HEK293T (cell line): ENCODE results near the gene SLC35E2B.

Experiments
- CTCF ChIA-PET: fragments of 350-600 bp; formaldehyde crosslinking; extraction: SDS; loops from one replicate; lab custom pipeline; 2021; ENCODE audit warnings: antibody characterized with exemption, inconsistent platforms; lab: Yijun Ruan, JAX
- POLR2A ChIA-PET: fragments of 350-600 bp; formaldehyde crosslinking; extraction: SDS; loops from one replicate; lab custom pipeline; 2020; ENCODE audit warnings: antibody characterized with exemption, inconsistent platforms; lab: Yijun Ruan, JAX
- DNase-seq: peaks from one replicate; pipeline ENCODE4 v3.0.0; 2012; ENCODE audit warnings: mixed read lengths; ENCODE audit errors: extremely low spot score
- ARNT ChIP-seq: fragments of 450-650 bp; IDR thresholded peaks from 2 replicates; pipeline ENCODE4 v1.6.1; 2017; ENCODE audit warnings: mild to moderate bottlenecking
- BHLHE40 ChIP-seq: fragments of 450-650 bp; IDR thresholded peaks from 2 replicates; pipeline ENCODE4 v1.6.1; 2016; ENCODE audit warnings: mild to moderate bottlenecking, moderate library complexity, borderline replicate concordance
- CTBP1 ChIP-seq: fragments of 450-650 bp; IDR thresholded peaks from 2 replicates; pipeline ENCODE4 v1.6.1; 2016; ENCODE audit warnings: borderline replicate concordance
- ELF4 ChIP-seq: fragments of 450-650 bp; IDR thresholded peaks from 2 replicates; pipeline ENCODE4 v1.6.1; 2017; ENCODE audit warnings: antibody characterized with exemption
- FOXA1 ChIP-seq: fragments of 450-650 bp; IDR thresholded peaks from 2 replicates; pipeline ENCODE4 v1.6.1; 2016; ENCODE audit warnings: mild to moderate bottlenecking
- FOXK2 ChIP-seq: fragments of 450-650 bp; IDR thresholded peaks from 2 replicates; pipeline ENCODE4 v1.6.1; 2016; ENCODE audit warnings: mild to moderate bottlenecking
- FOXM1 ChIP-seq: fragments of 450-650 bp; IDR thresholded peaks from 2 replicates; pipeline ENCODE4 v1.6.1; 2017; ENCODE audit warnings: mild to moderate bottlenecking, borderline replicate concordance
- HDGF ChIP-seq: fragments of 450-650 bp; IDR thresholded peaks from 2 replicates; pipeline ENCODE4 v1.6.1; 2017; ENCODE audit warnings: antibody characterized with exemption, borderline replicate concordance
- L3MBTL2 ChIP-seq: fragments of 450-650 bp; conservative IDR thresholded peaks from 2 replicates; pipeline ENCODE4 v1.6.1; 2016; ENCODE audit warnings: mild to moderate bottlenecking
- LEF1 ChIP-seq: fragments of 450-650 bp; IDR thresholded peaks from 2 replicates; pipeline ENCODE4 v1.6.1; 2017; ENCODE audit warnings: mild to moderate bottlenecking, borderline replicate concordance
- NFRKB ChIP-seq: fragments of 450-650 bp; IDR thresholded peaks from 2 replicates; pipeline ENCODE4 v1.6.1; 2016; ENCODE audit warnings: mild to moderate bottlenecking, moderate library complexity
- SP1 ChIP-seq: fragments of 450-650 bp; IDR thresholded peaks from 2 replicates; pipeline ENCODE4 v1.6.1; 2017
- SUZ12 ChIP-seq: fragments of 450-650 bp; IDR thresholded peaks from 2 replicates; pipeline ENCODE4 v1.6.1; 2016; ENCODE audit warnings: mild to moderate bottlenecking
- TARDBP ChIP-seq: fragments of 450-650 bp; IDR thresholded peaks from 2 replicates; pipeline ENCODE4 v1.6.1; 2016
- ZNF384 ChIP-seq: fragments of 450-650 bp; IDR thresholded peaks from 2 replicates; pipeline ENCODE4 v1.6.1; 2016
- TF ChIP-seq, protein P1 (sequence below): fragments of 450-650 bp; IDR thresholded peaks from 2 replicates; pipeline ENCODE4 v1.6.1; 2016

The SLC35E2B gene

DNA sequence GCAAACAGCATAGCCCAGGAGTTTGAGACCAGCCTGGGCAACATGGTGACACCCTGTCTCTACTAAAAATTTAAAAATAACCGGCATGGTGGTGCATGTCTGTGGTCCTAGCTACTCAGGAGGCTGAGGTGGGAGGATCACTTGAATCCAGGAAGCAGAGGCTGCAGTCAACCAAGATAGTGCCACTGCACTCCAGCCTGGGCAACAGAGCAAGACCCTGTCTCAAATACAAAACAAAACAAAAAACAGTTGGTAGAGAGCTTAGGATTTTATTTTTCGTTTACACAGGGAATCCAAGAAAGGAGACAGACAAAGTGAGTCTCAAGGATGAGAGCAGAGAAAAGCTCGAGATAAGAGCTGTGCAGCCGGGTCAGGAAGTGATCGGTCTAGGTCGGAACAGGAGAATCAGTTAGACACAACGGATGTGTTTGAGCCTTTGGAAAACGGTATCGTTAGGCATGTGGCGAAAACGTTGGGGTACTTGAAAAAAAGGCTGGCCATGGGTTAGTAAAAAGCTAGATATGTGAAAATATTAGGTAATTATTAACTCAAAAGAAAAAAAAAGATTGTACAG, 79.0 kb downstream of the SLC35E2B start:
- no peak for TF ChIP-seq HDGF
- no peak for TF ChIP-seq L3MBTL2
- TF ChIP-seq NFRKB: no peak
- TF ChIP-seq ELF4: no peak
- TF ChIP-seq TARDBP: no peak
- TF ChIP-seq SUZ12: no peak
- no peak for TF ChIP-seq FOXA1
- TF ChIP-seq ZNF384: no peak
- no peak for TF ChIP-seq BHLHE40
- TF ChIP-seq FOXK2: no peak
- TF ChIP-seq FOXM1: no peak
- TF ChIP-seq, protein P1, sequence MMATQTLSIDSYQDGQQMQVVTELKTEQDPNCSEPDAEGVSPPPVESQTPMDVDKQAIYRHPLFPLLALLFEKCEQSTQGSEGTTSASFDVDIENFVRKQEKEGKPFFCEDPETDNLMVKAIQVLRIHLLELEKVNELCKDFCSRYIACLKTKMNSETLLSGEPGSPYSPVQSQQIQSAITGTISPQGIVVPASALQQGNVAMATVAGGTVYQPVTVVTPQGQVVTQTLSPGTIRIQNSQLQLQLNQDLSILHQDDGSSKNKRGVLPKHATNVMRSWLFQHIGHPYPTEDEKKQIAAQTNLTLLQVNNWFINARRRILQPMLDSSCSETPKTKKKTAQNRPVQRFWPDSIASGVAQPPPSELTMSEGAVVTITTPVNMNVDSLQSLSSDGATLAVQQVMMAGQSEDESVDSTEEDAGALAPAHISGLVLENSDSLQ: no peak
- POLR2A ChIA-PET: interaction anchor here (0.8 to 3.3 kb wide), 3 partner anchors 11 to 102 kb away, joined by 3 to 33 read pairs (median 6); partner anchors contain the start of gene FNDC10
- DNase-seq: no peak
- CTCF ChIA-PET: no interaction called here

DNA sequence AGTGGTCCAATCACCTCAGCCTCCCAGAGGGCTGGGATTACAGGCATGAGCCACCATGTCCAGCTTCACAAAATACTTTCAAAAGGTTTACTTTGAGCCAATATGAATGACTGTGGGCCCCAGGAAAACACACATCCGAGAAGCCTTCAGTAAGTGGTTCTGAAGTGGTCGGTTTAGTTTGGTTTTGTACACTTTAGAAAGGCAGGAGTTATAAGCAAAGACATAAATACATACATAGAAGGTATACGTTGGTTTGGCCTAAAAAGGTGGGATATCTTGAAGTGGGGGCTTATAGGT, 80.5 kb downstream of the SLC35E2B start:
- POLR2A ChIA-PET: interaction anchor here (1.0 kb wide), 1 partner anchor 9 kb away, joined by 6 read pairs; no protein-coding TSS in a partner anchor
- CTCF ChIA-PET: no interaction called here
- no peak for DNase-seq
- TF ChIP-seq, protein P1: no peak
- TF ChIP-seq FOXK2 (no peak), TARDBP (no peak), L3MBTL2 (no peak), BHLHE40 (no peak), FOXA1 (no peak), NFRKB (no peak), ZNF384 (no peak), FOXM1 (no peak), LEF1 (no peak), HDGF (no peak), SP1 (no peak), SUZ12 (no peak), CTBP1 (no peak), ARNT (no peak), ELF4 (no peak)

DNA sequence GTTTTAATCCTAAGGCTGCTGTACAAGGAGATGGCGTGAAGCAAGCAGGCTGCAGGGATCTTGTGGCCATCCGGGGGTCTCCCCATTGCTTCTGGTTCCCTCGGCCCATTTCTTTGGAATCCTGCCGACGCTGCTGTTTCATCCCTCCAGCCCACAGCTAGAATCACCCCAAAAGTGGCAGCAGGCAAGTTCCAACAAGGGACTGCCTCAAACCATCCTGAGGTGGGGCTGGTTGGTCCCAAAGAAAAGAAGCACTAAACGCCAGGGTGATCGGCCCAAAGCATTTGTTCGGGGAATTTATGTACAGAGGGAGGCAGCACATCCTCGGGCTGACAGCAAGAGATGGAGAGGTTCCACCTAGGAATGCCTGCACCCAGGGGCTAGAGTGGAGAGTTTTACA, 81.8 kb downstream of the SLC35E2B start:
- no peak for DNase-seq
- CTCF ChIA-PET: no interaction called here
- TF ChIP-seq ARNT (no peak), FOXK2 (no peak), NFRKB (no peak), LEF1 (no peak), FOXA1 (no peak), SP1 (no peak), BHLHE40 (no peak), FOXM1 (no peak), L3MBTL2 (no peak), ELF4 (no peak), TARDBP (no peak), ZNF384 (no peak), SUZ12 (no peak), CTBP1 (no peak), HDGF (no peak)
- TF ChIP-seq, protein P1: no peak
- POLR2A ChIA-PET: interaction anchor here (1.2 kb wide), 1 partner anchor 9 kb away, joined by 3 read pairs; no protein-coding TSS in a partner anchor

DNA sequence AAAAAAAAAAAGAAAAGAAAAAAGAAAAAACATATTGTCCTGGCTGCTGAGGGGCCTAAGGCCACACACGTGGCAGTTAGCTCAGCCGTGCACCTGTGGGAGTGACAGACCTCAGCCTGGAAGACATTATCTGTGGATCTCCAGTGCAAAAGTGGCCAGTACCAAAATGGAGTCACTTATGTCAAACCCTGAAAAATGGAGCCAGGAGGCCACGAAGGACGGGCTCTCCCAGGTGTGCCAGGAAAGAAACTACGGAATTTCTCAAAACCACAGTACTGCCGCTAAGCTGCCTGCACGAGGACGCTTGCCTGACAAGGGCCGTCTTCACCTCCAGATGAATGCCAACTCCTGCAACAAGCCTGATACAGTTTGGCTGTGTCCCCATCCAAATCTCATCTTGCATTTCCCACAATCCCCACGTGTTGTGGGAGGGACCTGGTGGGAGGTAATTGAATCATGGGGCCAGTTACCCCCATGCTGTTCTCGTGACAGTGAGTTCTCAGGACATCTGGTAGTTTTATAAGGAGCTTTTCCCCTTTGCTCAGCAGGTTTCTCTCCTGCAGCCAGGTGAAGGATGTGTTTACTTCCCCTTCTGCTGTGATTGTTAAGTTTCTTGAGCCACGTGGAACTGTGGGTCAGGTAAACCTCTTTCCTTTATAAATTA, 82.6 kb downstream of the SLC35E2B start:
- ChIA-PET CTCF (no interaction called here), POLR2A (interaction anchor here (1.2 kb wide), 1 partner anchor 8 kb away, joined by 3 read pairs; no protein-coding TSS in a partner anchor)
- TF ChIP-seq, protein P1: no peak
- TF ChIP-seq BHLHE40 (no peak), FOXM1 (no peak), ELF4 (no peak), NFRKB (no peak), L3MBTL2 (no peak), CTBP1 (no peak), LEF1 (no peak), FOXA1 (no peak), FOXK2 (no peak), SP1 (no peak), ARNT (no peak), TARDBP (no peak)
- DNase-seq: no peak
